ENCODE results near the gene EREG. TPM values are rescaled to one million over a fixed set of nuclear protein-coding genes. Genes with fewer than 3 reads are reported as not detected.

EREG gene
- total RNA-seq, 2 donors from 2014 or later = 0.11 TPM; not detected in 1

- H3K4me3 ChIP-seq (ENCODE audit: low read length) = no peak overlapping the region
- no peaks in the 10 kb centered on the region for H3K27me3 ChIP-seq (ENCODE audit: control insufficient read depth, insufficient read depth, low read length, poor library complexity, severe bottlenecking)
- H3K4me1 Mint-ChIP-seq = no peaks in the 10 kb centered on the region
- 90% methylated on average over 2 of the region's 2 CpGs; no CpG with 5 or more reads in 1 of the 2 experiments for WGBS, 2 experiments (ENCODE audit: insufficient coverage in 1 of 2, insufficient read length in 1 of 2)
- H3K9me3 Mint-ChIP-seq = peaks cover 3% of the 10 kb centered on the region
- no peaks in the 10 kb centered on the region for H3K36me3 Mint-ChIP-seq (ENCODE audit: low read depth)
- DNase-seq = no peak
- no peaks in the 10 kb centered on the region for H3K36me3 ChIP-seq (ENCODE audit: control insufficient read depth, insufficient read depth, low read length)
- no peak overlapping the region for H3K9ac ChIP-seq (ENCODE audit: extremely low read depth, low read length, poor library complexity, severe bottlenecking)
- no peaks in the 10 kb centered on the region for H3K27me3 Mint-ChIP-seq (ENCODE audit: insufficient read depth)
- H3K27ac Mint-ChIP-seq = no peak overlapping the region
- no peak overlapping the region for H3K27ac ChIP-seq (ENCODE audit: low read depth, low read length)
- H3K9me3 ChIP-seq (ENCODE audit: control insufficient read depth, low read length) = peaks cover 9% of the 10 kb centered on the region
- TF ChIP-seq CTCF (conservative IDR thresholded peaks at IDR 0.05) = no peak
- H3K4me1 ChIP-seq (ENCODE audit: control insufficient read depth, insufficient read depth, low read length) = no peaks in the 10 kb centered on the region
- H3K4me3 Mint-ChIP-seq = no peak overlapping the region
These were observed 33.7 kb upstream of the EREG start for GRCh38 chr4:74331252-74331651.

- Histone ChIP-seq H3K27me3 (ENCODE audit: control insufficient read depth, insufficient read depth, low read length, poor library complexity, severe bottlenecking) (no peaks in the 10 kb centered on the region), H3K4me3 (ENCODE audit: low read length) (no peak overlapping the region), H3K27ac (ENCODE audit: low read depth, low read length) (no peak overlapping the region), H3K36me3 (ENCODE audit: control insufficient read depth, insufficient read depth, low read length) (no peaks in the 10 kb centered on the region), H3K4me1 (ENCODE audit: control insufficient read depth, insufficient read depth, low read length) (no peaks in the 10 kb centered on the region), H3K9me3 (ENCODE audit: control insufficient read depth, low read length) (peaks cover 9% of the 10 kb centered on the region), H3K9ac (ENCODE audit: extremely low read depth, low read length, poor library complexity, severe bottlenecking) (no peak overlapping the region)
- Mint-ChIP-seq H3K27me3 (ENCODE audit: insufficient read depth) (no peaks in the 10 kb centered on the region), H3K9me3 (peaks cover 3% of the 10 kb centered on the region), H3K4me1 (no peaks in the 10 kb centered on the region), H3K36me3 (ENCODE audit: low read depth) (no peaks in the 10 kb centered on the region), H3K27ac (no peak overlapping the region), H3K4me3 (no peak overlapping the region)
- TF ChIP-seq CTCF (conservative IDR thresholded peaks at IDR 0.05) = no peak
- no peak for DNase-seq
These were observed 33.0 kb upstream of the EREG start for GRCh38 chr4:74331944-74332343.

- Histone ChIP-seq H3K27ac (ENCODE audit: low read depth, low read length) (no peak overlapping the region), H3K9me3 (ENCODE audit: control insufficient read depth, low read length) (peaks cover 9% of the 10 kb centered on the region), H3K36me3 (ENCODE audit: control insufficient read depth, insufficient read depth, low read length) (no peaks in the 10 kb centered on the region), H3K27me3 (ENCODE audit: control insufficient read depth, insufficient read depth, low read length, poor library complexity, severe bottlenecking) (no peaks in the 10 kb centered on the region), H3K9ac (ENCODE audit: extremely low read depth, low read length, poor library complexity, severe bottlenecking) (no peak overlapping the region), H3K4me3 (ENCODE audit: low read length) (no peak overlapping the region), H3K4me1 (ENCODE audit: control insufficient read depth, insufficient read depth, low read length) (no peaks in the 10 kb centered on the region)
- Mint-ChIP-seq H3K36me3 (ENCODE audit: low read depth) (no peaks in the 10 kb centered on the region), H3K4me1 (no peaks in the 10 kb centered on the region), H3K9me3 (peaks cover 3% of the 10 kb centered on the region), H3K27ac (no peak overlapping the region), H3K27me3 (ENCODE audit: insufficient read depth) (no peaks in the 10 kb centered on the region), H3K4me3 (no peak overlapping the region)
- no peak for TF ChIP-seq CTCF (conservative IDR thresholded peaks at IDR 0.05)
- 94% methylated on average over 6 to 7 of the region's 7 CpGs for WGBS, 2 experiments (ENCODE audit: insufficient coverage in 1 of 2, insufficient read length in 1 of 2)
- no peak for DNase-seq
These were observed 30.3 kb upstream of the EREG start for GRCh38 chr4:74334636-74335035.

Measured in endodermal cell (in vitro differentiated cells).